Mesodermal cell (in vitro differentiated cells): ENCODE results near the gene CHST13.

Source experiments
- H3K27ac ChIP-seq: 2 replicates; pipeline ENCODE4 v1.7.0; 2013; ENCODE audit warnings: mild to moderate bottlenecking, low read depth, low read length, moderate library complexity; ENCODE audit not compliant: severe bottlenecking
- H3K36me3 ChIP-seq: 2 replicates; pipeline ENCODE4 v1.7.1; 2013; ENCODE audit warnings: mild to moderate bottlenecking, low read length, moderate library complexity; ENCODE audit not compliant: control insufficient read depth, insufficient read depth
- H3K4me1 ChIP-seq: one replicate; pipeline ENCODE4 v1.7.1; 2013; ENCODE audit warnings: mild to moderate bottlenecking, low read length; ENCODE audit not compliant: insufficient read depth, control insufficient read depth, poor library complexity, severe bottlenecking
- H3K4me3 ChIP-seq: 2 replicates; pipeline ENCODE4 v1.7.0; 2013; ENCODE audit warnings: low read length, control low read depth, mild to moderate bottlenecking; ENCODE audit not compliant: insufficient read depth, poor library complexity, severe bottlenecking; ENCODE audit errors: extremely low read depth
- H3K9me3 ChIP-seq: 2 replicates; pipeline ENCODE4 v1.7.1; 2013; ENCODE audit warnings: mild to moderate bottlenecking, low read length, moderate library complexity; ENCODE audit not compliant: control insufficient read depth
- WGBS, 2 experiments: methylation state at CpG; one replicate each; pipeline ENCODE4 v1.1.5; 2013; ENCODE audit warnings: missing lambda C conversion rate in 2 of 2; ENCODE audit not compliant: insufficient coverage in 2 of 2; 5-methylcytosine and 5-hydroxymethylcytosine counted together

Gene CHST13

GRCh38 chr3:126536126-126536525, 12.2 kb downstream of the CHST13 start:
- Histone ChIP-seq H3K9me3 (no peaks in the 10 kb centered on the region), H3K27ac (no peak overlapping the region), H3K4me1 (no peaks in the 10 kb centered on the region), H3K4me3 (no peak overlapping the region), H3K36me3 (no peaks in the 10 kb centered on the region)
- 57 to 60% methylated on average over 1 of the region's 3 CpGs for WGBS, 2 experiments

GRCh38 chr3:126537116-126537729, 13.3 kb downstream of the CHST13 start:
- 87 to 89% methylated on average over 8 to 9 of the region's 9 CpGs for WGBS, 2 experiments

GRCh38 chr3:126537730-126538281, 13.9 kb downstream of the CHST13 start:
- Histone ChIP-seq H3K9me3 (no peaks in the 10 kb centered on the region), H3K36me3 (no peaks in the 10 kb centered on the region), H3K27ac (no peak overlapping the region), H3K4me1 (no peaks in the 10 kb centered on the region), H3K4me3 (no peak overlapping the region)
- WGBS, 2 experiments: 90 to 92% methylated on average over 8 to 10 of the region's 10 CpGs

More at GRCh38 chr3:126537116-126537729, 13.3 kb downstream of the CHST13 start:
- Histone ChIP-seq H3K4me3 (no peak overlapping the region), H3K27ac (no peak overlapping the region), H3K36me3 (no peaks in the 10 kb centered on the region), H3K9me3 (no peaks in the 10 kb centered on the region), H3K4me1 (no peaks in the 10 kb centered on the region)

GRCh38 chr3:126538316-126538715, 14.4 kb downstream of the CHST13 start:
- WGBS, 2 experiments: 88 to 93% methylated on average over 9 of the region's 9 CpGs
- Histone ChIP-seq H3K36me3 (no peaks in the 10 kb centered on the region), H3K9me3 (no peaks in the 10 kb centered on the region)

GRCh38 chr3:126538966-126539365, 15.0 kb downstream of the CHST13 start:
- WGBS, 2 experiments: 67 to 82% methylated on average over 1 to 2 of the region's 5 CpGs
- Histone ChIP-seq H3K4me1 (no peaks in the 10 kb centered on the region), H3K27ac (no peak overlapping the region), H3K4me3 (no peak overlapping the region), H3K36me3 (no peaks in the 10 kb centered on the region), H3K9me3 (no peaks in the 10 kb centered on the region)

More at GRCh38 chr3:126538316-126538715, 14.4 kb downstream of the CHST13 start:
- Histone ChIP-seq H3K27ac (no peak overlapping the region), H3K4me1 (no peaks in the 10 kb centered on the region), H3K4me3 (no peak overlapping the region)

- Histone ChIP-seq H3K4me1 (no peaks in the 10 kb centered on the region), H3K9me3 (no peaks in the 10 kb centered on the region), H3K27ac (no peak overlapping the region), H3K4me3 (no peak overlapping the region), H3K36me3 (no peaks in the 10 kb centered on the region)
- WGBS, 2 experiments: 94% methylated on average over 6 to 8 of the region's 10 CpGs
Observed at GRCh38 chr3:126539558-126540250, 15.7 kb downstream of the CHST13 start.

- Histone ChIP-seq H3K27ac (no peak overlapping the region), H3K9me3 (no peaks in the 10 kb centered on the region), H3K4me1 (no peaks in the 10 kb centered on the region), H3K4me3 (no peak overlapping the region), H3K36me3 (no peaks in the 10 kb centered on the region)
- 76 to 78% methylated on average over 7 to 8 of the region's 9 CpGs for whole genome bisulfite sequencing, 2 experiments
Observed at GRCh38 chr3:126540342-126540849, 16.4 kb downstream of the CHST13 start.

- H3K27ac ChIP-seq: no peak overlapping the region
Observed at GRCh38 chr3:126540951-126541627, 17.1 kb downstream of the CHST13 start.

GRCh38 chr3:126541628-126542339, 17.8 kb downstream of the CHST13 start:
- Histone ChIP-seq H3K4me3 (no peak overlapping the region), H3K36me3 (no peaks in the 10 kb centered on the region), H3K9me3 (no peaks in the 10 kb centered on the region), H3K27ac (no peak overlapping the region), H3K4me1 (no peaks in the 10 kb centered on the region)
- 97 to 98% methylated on average over 95 to 101 of the region's 101 CpGs for WGBS, 2 experiments

More at GRCh38 chr3:126540951-126541627, 17.1 kb downstream of the CHST13 start:
- no peaks in the 10 kb centered on the region for H3K36me3 ChIP-seq
- no peaks in the 10 kb centered on the region for H3K9me3 ChIP-seq
- 81 to 90% methylated on average over 21 to 24 of the region's 24 CpGs for WGBS, 2 experiments
- H3K4me1 ChIP-seq: no peaks in the 10 kb centered on the region
- no peak overlapping the region for H3K4me3 ChIP-seq
